Kidney (tissue), 22 donors: ENCODE measurements around the gene MYL10. TPM values are rescaled to one million over a fixed set of nuclear protein-coding genes. Genes with fewer than 3 reads are reported as not detected.

Experiments used
- DNase-seq, 5 donors: peaks; one replicate each; pipeline ENCODE4 v3.0.0-alpha.2; 2013 to 2020
- FAIRE-seq: peaks from 2 replicates; lab custom pipeline; 2012; peaks lifted over from hg19 to GRCh38; lab: Jason Lieb, UNC
- H3K27ac ChIP-seq, 2 donors: one replicate each; pipeline ENCODE4 v1.7.0; 2013; ENCODE audit warnings: low read depth in 2 of 2, low read length in 2 of 2, inconsistent platforms in 1 of 2
- H3K27me3 ChIP-seq: one replicate; pipeline ENCODE4 v1.7.1; 2013; ENCODE audit warnings: low read length, inconsistent platforms; ENCODE audit not compliant: control insufficient read depth, insufficient read depth
- H3K36me3 ChIP-seq, 3 donors: one replicate each; pipeline versions ENCODE4 v1.7.0 to v1.7.1; 2013; ENCODE audit warnings: low read length in 3 of 3, control low read depth in 1 of 3, inconsistent platforms in 1 of 3; ENCODE audit not compliant: insufficient read depth in 3 of 3, control insufficient read depth in 2 of 3
- H3K4me1 ChIP-seq, 3 donors: one replicate each; pipeline versions ENCODE4 v1.7.0 to v1.7.1; 2013; ENCODE audit warnings: low read length in 3 of 3, inconsistent platforms in 1 of 3, low read depth in 1 of 3; ENCODE audit not compliant: control insufficient read depth in 2 of 3, insufficient read depth in 2 of 3
- H3K4me3 ChIP-seq, 3 donors: one replicate each; pipeline versions ENCODE4 v1.7.0 to v1.8.1; 2013; ENCODE audit warnings: low read length in 3 of 3, control low read depth in 1 of 3, inconsistent platforms in 1 of 3
- H3K9ac ChIP-seq, 3 donors: one replicate each; pipeline versions ENCODE4 v1.7.0 to v1.7.1; 2013; ENCODE audit warnings: low read length in 3 of 3, control low read depth in 1 of 3, inconsistent platforms in 1 of 3
- H3K9me3 ChIP-seq, 3 donors: one replicate each; pipeline versions ENCODE4 v1.7.0 to v1.7.1; 2013; ENCODE audit warnings: low read length in 3 of 3, control low read depth in 1 of 3, inconsistent platforms in 1 of 3; ENCODE audit not compliant: control insufficient read depth in 2 of 3, insufficient read depth in 1 of 3
- intact Hi-C: fragments of 100-400 bp; cut with DNase I; formaldehyde crosslinking; loops from one replicate; pipeline ENCODE4 v1.11.1; 2022
- long read RNA-seq, 10 donors: library from polyadenylated mRNA in 1 of 10; unstranded in 1 of 10; transcript quantifications; one replicate each; pipeline ENCODE4 v2.0.0 and lab custom pipeline, GENCODE V29; 2021 to 2026
- polyA plus RNA-seq: library from polyadenylated mRNA; stranded (reverse); fragments of 350-450 nt; fragmentation: Illumina TruSeq; extraction: RNeasy Lipid Tissue Mini Kit (QIAGEN cat#74804); gene quantifications from one replicate; pipeline ENCODE4 v1.2.3, GENCODE V29; 2014; ENCODE audit warnings: low read depth, low replicate concordance; ENCODE audit not compliant: insufficient read depth
- total RNA-seq: library from RNA; stranded (reverse); fragmentation: NEBNext Ultra II Directional; extraction: Animal tissue kit (Norgen Biotek cat#: 25700); gene quantifications from one replicate; pipeline ENCODE4 v1.2.1, GENCODE V29; 2021
- TF ChIP-seq, protein P1 (sequence below): IDR thresholded peaks from 3 replicates; pipeline ENCODE4 v1.5.1; 2012; ENCODE audit warnings: mild to moderate bottlenecking, moderate library complexity, borderline replicate concordance; ENCODE audit not compliant: insufficient read depth; ENCODE audit errors: extremely low read depth
- donor health status: control.
- donor health status: control.
- donor health status: control.
- donor health status: control.
- donor health status: control.
- donor health status: DM: yes; HTN: yes; CAD: no.
- donor health status: Normal renal cell carcinoma (clear cell type).

MYL10 gene
- total RNA-seq (not detected), polyA plus RNA-seq (not detected)
- long read RNA-seq, donor 1: 0 reads
- long read RNA-seq, donor 2: 0 reads
- long read RNA-seq, donor 3: 0 reads
- long read RNA-seq, donor 4: 0 reads
- long read RNA-seq, donor 5: 0 reads
- long read RNA-seq, donor 6: 0 reads
- long read RNA-seq, donor 7: 0 reads
- long read RNA-seq, donor 8: 0 reads
- long read RNA-seq, donor 9: 0 reads
- long read RNA-seq, donor 10: 0 reads

DNA sequence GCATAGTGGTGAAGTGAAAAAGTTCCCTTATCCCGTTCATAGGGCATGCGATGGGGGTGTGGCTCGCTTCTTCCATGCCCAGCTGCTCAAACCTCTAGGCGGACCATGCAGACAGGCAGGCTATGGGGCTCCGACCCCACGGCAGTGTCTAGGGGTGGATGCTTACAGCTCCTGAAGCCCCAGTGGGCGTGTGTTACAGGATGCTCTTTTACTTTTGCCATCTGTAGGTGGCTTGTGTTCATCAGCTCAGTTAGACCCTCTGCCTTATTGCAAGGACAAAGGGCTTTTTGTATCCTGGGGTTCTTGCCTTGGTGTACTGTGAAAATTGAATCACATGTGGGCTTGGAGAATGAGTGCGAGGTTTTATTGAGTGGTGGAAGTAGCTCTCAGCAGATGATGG is at the start of gene MYL10:
TSS of gene MYL10 (minus strand) at position 126 of the 400 bp plus-strand sequence. CDS start 178 bp downstream, outside the sequence.
- no peaks in the 10 kb centered on the region for H3K9me3 ChIP-seq
- TF ChIP-seq, protein P1, sequence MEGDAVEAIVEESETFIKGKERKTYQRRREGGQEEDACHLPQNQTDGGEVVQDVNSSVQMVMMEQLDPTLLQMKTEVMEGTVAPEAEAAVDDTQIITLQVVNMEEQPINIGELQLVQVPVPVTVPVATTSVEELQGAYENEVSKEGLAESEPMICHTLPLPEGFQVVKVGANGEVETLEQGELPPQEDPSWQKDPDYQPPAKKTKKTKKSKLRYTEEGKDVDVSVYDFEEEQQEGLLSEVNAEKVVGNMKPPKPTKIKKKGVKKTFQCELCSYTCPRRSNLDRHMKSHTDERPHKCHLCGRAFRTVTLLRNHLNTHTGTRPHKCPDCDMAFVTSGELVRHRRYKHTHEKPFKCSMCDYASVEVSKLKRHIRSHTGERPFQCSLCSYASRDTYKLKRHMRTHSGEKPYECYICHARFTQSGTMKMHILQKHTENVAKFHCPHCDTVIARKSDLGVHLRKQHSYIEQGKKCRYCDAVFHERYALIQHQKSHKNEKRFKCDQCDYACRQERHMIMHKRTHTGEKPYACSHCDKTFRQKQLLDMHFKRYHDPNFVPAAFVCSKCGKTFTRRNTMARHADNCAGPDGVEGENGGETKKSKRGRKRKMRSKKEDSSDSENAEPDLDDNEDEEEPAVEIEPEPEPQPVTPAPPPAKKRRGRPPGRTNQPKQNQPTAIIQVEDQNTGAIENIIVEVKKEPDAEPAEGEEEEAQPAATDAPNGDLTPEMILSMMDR: no peak
- no peaks in the 10 kb centered on the region for H3K36me3 ChIP-seq
- no peaks in the 10 kb centered on the region for H3K4me1 ChIP-seq
- no peak within 1 kb of the TSS for H3K27ac ChIP-seq
- H3K27me3 ChIP-seq: no peaks in the 10 kb centered on the region
- intact Hi-C loops: no loop called here
- no peak within 1 kb of the TSS for H3K9ac ChIP-seq
- FAIRE-seq (no peak), DNase-seq (no peak)
- no peak within 1 kb of the TSS for H3K4me3 ChIP-seq

DNA sequence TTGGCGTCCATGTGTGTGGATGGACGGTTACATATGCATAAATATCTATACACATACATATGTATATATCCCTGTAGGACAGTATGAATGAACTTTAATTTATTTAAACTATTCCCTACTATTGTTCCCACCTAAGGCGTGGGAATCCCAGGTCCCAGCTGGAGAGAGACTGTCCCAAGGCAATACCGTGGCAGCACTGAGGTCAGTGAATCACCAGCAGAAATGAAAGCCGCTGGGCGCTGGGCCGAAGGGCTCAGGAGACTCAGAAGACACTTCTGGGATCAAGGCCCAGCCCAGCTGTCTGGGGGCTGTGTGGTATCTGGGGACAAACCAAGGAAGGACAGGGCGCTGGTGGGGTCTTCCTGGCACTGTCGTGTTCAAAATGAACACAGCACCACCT is 49.6 kb upstream of the MYL10 start:
- no peak overlapping the region for H3K4me3 ChIP-seq
- no peaks in the 10 kb centered on the region for H3K9me3 ChIP-seq
- TF ChIP-seq, protein P1: no peak
- peaks cover 0 to 5% (median 2%) of the 10 kb centered on the region in 3 donors for H3K4me1 ChIP-seq
- intact Hi-C loops: no loop called here
- H3K36me3 ChIP-seq: no peaks in the 10 kb centered on the region
- no peak overlapping the region for H3K9ac ChIP-seq
- FAIRE-seq (no peak), DNase-seq (no peak)
- H3K27ac ChIP-seq: no peak overlapping the region
- H3K27me3 ChIP-seq: no peaks in the 10 kb centered on the region

DNA sequence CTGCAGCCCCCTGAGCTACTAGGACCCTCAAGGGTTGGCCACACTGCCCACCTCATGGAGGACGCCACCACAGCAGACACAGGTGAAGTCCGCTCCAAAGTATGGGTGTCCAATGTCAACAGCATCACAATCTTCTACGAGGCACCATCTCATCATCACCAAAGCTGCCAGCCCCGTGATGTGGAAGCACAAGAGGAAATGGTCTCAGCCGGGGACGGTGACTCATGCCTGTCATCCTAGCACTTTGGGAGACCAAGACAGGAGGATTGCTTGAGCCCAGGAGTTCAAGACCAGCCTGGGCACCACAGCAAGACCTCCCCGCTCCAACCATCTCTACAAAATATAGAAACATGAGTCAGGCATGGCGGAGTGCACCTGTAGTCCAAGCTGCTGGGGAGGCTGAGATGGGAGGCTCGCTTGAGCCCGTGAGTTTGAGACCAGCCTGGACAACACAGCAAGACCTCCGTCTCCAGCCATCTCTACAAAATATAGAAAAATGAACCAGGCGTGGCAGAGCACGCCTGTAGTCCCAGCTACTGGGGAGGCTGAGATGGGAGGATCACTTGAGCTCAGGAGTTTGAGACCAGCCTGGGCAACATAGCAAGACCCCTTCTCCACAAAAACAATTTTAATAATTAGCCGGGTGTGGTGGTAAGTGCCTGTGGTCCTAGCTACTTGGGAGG is 48.8 kb upstream of the MYL10 start:
- no peak overlapping the region for H3K27ac ChIP-seq
- peaks cover 0 to 6% (median 0%) of the 10 kb centered on the region in 3 donors for H3K9me3 ChIP-seq
- H3K4me3 ChIP-seq: no peak overlapping the region
- peaks cover 0 to 5% (median 2%) of the 10 kb centered on the region in 3 donors for H3K4me1 ChIP-seq
- no peak overlapping the region for H3K9ac ChIP-seq
- TF ChIP-seq, protein P1: no peak
- H3K27me3 ChIP-seq: no peaks in the 10 kb centered on the region
- no peaks in the 10 kb centered on the region for H3K36me3 ChIP-seq
- FAIRE-seq: no peak
- intact Hi-C loops: no loop called here
- no peak for DNase-seq
